ENCODE measurements around the gene TGFBR3L.
A peak's percentile ranks its signal among the peaks of the same experiment; 100 is the strongest.

The TGFBR3L gene

DNA sequence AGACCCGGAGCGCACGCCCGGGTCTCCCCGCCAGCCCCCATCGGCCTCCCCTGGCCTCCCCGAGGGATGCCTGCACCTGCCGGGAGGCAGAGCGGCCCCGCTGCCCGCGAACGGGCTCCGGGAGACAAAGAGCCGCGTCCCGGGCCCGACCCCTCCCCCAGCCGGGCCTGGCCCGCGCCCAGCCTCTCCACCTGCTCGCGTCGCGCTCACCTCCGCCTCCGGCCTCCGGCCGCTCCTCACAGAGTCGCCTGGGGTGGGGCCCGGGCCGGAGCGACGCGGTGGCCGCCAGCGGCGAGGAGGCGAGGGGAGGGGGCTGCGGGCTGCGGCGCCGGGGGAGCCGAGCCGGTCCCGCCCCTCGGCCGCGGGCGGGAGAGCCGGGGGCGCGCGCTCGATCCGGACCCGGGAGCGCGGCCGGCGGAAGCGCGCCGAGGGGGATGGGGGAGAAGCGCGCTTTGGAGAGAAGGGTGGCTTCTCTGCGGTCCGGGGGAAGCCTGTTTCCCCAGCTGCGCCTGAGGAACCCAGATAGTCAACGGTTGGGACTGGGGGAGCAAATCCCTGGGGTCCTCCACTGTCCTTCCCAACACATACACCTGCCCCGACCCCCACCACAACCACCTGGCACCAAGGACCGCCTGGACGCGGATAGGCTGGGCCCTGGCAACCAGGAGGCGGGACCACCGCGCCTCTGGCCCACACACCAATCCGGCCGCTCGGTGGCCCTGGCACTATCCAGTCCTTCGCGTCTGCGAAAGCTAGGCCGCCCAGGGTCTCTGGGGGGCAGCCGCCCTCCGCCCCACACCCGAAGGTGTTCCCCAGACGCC is 40.3 kb upstream of the TGFBR3L start, which contains the start of gene PRR36:
Gene PRR36, minus strand, starts transcription at position 315 of the 821 bp plus-strand sequence. CDS start 701 bp downstream, outside the sequence.
- TF ChIP-seq, protein P1, sequence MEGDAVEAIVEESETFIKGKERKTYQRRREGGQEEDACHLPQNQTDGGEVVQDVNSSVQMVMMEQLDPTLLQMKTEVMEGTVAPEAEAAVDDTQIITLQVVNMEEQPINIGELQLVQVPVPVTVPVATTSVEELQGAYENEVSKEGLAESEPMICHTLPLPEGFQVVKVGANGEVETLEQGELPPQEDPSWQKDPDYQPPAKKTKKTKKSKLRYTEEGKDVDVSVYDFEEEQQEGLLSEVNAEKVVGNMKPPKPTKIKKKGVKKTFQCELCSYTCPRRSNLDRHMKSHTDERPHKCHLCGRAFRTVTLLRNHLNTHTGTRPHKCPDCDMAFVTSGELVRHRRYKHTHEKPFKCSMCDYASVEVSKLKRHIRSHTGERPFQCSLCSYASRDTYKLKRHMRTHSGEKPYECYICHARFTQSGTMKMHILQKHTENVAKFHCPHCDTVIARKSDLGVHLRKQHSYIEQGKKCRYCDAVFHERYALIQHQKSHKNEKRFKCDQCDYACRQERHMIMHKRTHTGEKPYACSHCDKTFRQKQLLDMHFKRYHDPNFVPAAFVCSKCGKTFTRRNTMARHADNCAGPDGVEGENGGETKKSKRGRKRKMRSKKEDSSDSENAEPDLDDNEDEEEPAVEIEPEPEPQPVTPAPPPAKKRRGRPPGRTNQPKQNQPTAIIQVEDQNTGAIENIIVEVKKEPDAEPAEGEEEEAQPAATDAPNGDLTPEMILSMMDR (conservative IDR thresholded peaks at IDR 0.05): no peak
- TF ChIP-seq ZFX (IDR thresholded peaks at IDR 0.05): no peak
- peak within 1 kb of the TSS; percentile 48 for H3K27ac ChIP-seq

DNA sequence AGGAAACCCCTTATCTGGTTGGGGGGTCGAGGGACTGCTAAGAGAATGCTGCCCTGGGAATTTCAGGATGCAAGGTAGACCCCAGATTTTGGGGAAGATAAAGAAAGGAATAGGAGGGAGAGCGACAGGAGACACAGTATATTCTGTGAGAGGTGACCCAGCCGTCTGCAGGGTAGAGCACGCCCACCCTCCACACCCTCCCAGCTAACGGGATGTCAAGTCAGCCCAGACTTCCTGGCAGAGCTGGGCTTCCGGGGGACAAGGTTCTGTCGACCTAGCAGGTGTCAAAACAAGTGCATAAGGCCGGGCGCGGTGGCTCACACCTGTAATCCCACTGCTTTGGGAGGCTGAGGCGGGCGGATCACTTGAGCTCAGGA is 39.7 kb upstream of the TGFBR3L start:
- TF ChIP-seq, protein P1 (conservative IDR thresholded peaks at IDR 0.05): no peak
- TF ChIP-seq ZFX (IDR thresholded peaks at IDR 0.05): no peak

DNA sequence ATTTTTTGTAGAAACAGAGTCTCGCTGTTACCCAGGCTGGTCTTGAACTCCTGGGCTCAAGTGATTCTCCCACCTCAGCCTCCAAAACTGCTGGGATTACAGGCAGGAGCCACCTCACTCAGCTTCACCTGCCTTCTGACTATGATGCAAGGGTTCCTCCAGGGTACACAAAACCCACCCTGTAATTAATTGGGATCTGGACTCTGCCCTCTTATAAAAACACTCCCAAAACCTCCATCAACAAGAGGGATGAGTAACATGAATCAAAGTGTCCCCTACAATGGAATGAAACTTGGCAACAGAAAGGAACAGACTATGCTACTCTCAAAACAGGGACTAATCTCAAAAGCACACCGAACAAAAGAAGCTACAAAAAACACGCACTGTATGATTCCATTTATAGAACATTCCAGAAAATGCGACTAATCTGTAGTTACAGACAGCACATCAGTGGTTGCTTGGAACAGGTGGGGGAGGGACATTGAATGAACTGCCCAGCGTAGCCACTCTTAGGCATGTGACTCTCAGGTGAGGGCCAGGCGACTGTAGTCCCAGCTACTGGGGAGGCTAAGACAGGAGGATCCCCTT is 37.3 kb upstream of the TGFBR3L start:
- H3K27ac ChIP-seq: no peak overlapping the region
- TF ChIP-seq ZFX (IDR thresholded peaks at IDR 0.05): no peak
- TF ChIP-seq, protein P1 (conservative IDR thresholded peaks at IDR 0.05): no peak

More for the DNA sequence above, 39.7 kb upstream of the TGFBR3L start:
- peak overlapping the region; percentile 48 for H3K27ac ChIP-seq

DNA sequence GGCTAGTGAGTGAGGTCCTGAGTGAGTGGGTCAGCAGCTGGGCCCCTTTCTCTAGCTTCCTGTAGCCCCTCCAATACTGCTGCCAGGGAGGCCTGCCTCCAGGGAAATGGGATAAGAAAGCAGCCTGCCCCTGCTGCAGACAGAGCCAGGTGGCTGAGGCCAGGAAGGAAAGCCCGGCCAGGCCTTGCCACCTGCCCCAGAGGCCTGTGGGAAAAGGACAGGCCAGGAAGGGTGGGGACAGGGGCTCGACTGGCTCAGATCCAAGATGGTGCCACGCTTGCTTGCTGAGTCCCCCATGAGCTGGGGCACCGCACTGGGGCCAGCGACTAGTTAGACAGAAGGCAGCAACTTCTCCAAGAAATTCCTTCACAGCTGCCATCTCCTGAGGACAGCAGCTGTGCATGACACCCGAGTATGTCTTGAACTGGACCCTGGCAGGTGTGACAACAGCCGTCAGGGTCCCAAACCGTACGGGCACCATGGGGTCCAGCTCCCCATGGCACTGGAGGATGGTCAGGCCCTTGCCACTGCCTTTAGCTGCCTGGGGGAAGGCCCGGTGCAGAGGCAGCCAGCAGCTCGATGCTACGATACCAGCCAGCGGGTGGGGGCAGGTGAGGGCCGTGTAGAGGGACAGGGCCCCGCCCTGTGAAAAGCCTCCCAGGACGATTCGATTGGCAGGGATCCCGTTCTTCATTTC is 35.4 kb upstream of the TGFBR3L start:
- no peak for TF ChIP-seq ZFX (IDR thresholded peaks at IDR 0.05)
- TF ChIP-seq, protein P1 (conservative IDR thresholded peaks at IDR 0.05): no peak

DNA sequence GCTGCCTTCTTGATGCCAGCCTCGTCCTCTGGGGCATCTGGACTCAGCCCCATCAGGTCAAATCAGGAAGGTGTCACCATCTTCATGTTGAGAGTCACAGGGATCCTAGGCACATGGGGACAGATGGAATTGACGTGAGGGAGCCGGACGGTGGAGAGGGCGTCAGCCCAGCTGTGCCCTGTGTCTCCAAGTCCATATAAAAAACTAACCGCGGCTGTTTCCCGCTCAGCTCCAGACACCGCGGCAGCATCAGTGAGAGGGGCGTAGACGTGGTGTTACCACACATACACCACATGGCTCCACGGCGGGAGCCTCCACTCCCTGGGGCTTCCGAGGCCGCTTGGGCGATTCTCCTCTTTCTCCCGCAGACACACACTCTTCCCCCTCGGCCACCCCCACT is 34.8 kb upstream of the TGFBR3L start:
- TF ChIP-seq ZFX (IDR thresholded peaks at IDR 0.05): no peak
- TF ChIP-seq, protein P1 (conservative IDR thresholded peaks at IDR 0.05): no peak
- H3K27ac ChIP-seq: no peak overlapping the region

More for the DNA sequence above, 35.4 kb upstream of the TGFBR3L start:
- H3K27ac ChIP-seq: no peak overlapping the region

DNA sequence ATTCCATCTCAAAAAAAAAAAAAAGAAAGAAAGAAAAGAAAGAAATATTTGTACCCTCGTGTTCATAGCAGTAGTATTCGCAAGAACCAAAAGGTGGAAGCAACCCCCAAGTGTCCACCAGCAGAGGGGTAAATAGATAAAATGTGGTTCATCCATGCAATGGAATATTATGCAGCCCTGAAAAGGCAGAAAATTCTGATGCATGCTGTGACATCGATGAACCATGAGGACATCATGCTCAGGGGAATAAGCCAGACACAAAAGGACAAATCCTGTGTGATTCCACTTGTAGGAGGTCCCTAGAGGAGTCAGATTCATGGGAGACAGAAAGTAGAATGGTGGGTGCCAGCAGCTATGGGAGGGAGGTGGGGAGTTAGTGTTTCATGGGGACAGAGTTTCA is 32.7 kb upstream of the TGFBR3L start:
- no peak overlapping the region for H3K27ac ChIP-seq
- TF ChIP-seq, protein P1 (conservative IDR thresholded peaks at IDR 0.05): no peak
- no peak for TF ChIP-seq ZFX (IDR thresholded peaks at IDR 0.05)

DNA sequence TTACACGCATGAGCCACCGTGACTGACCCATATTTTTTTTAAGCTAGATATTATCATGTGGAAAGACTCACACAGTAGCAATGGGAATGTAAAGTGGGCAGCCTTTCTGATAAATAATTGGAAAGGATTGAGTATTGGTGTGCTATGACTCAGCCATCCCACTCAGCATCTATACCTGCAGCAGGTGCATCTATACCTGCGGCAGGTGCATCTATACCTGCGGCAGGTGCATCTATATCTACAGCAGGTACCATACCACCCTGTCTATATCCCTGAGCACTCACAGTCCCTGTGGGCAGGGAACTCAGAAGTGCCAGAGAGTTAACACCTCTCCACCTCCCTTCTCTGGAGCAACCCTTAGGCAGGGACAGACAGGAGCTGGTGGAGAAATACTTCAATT is 31.5 kb upstream of the TGFBR3L start:
- TF ChIP-seq, protein P1 (conservative IDR thresholded peaks at IDR 0.05): no peak
- TF ChIP-seq ZFX (IDR thresholded peaks at IDR 0.05): no peak
- no peak overlapping the region for H3K27ac ChIP-seq

All from C4-2B (cell line).